Iris pigment epithelial cell (primary cell): Measurements from ENCODE around the gene TESPA1.
"Not testable (repeated sequence)": the region's sequence is repeated elsewhere in the genome, so short reads cannot be mapped to it uniquely, and the experiment has no call there.

ENCODE experiments used
- DNase-seq: peaks from one replicate; pipeline ENCODE4 v3.0.0-alpha.2; 2011; ENCODE audit warnings: low read depth

TESPA1 gene, protein sequence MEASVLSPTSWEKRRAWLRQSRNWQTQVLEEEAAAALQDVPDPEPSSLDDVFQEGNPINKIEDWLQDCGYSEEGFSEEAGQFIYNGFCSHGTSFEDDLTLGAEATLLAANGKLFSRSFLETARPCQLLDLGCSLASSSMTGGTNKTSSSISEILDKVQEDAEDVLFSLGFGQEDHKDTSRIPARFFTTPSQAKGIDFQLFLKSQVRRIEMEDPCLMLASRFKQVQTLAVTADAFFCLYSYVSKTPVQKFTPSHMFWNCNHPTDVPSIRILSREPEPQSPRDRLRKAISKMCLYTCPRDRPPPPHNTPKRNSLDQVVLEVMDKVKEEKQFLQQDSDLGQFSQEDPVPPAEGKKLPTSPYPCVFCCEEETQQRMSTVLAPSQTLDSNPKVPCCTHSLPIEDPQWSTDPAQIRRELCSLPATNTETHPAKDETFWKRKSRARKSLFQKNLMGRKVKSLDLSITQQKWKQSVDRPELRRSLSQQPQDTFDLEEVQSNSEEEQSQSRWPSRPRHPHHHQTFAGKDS

DNA sequence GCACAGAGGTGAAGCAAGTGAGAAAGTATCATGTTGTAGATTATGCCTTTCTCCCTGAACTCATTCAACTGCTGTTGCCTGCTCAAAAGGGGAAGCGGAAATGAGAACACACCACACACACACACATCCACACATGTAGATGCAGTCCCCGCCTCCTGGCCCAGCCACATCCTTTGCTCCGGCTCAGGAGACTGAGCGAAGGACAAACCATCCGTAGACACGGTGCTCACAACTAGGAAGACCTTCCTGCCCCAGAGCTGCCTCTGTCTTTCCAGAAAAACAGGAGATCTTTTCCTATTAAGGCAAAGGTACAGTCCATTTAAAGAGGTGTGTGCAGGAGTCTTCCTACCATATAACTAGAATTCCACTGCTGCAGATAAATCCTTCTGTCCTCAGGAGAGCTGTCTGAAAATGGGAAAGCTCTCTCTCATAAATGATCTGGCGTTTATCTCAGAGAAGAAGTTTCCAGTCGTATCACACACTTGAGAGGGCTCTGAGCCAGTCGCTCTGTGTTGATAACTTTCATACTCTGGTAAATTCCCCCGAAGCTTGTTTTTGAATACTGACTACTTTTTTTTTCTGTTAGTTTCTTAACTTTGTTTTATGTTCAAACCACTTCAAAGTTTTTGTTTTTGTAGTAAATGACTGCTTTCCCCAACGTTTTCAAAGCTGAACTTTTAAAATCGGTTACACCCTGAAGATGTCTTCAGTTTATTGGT is at the start of gene TESPA1:
TESPA1 (minus strand) TSS at position 105 of the 719 bp plus-strand sequence. CDS start 10,200 bp downstream, outside the sequence.
- no peak for DNase-seq

DNA sequence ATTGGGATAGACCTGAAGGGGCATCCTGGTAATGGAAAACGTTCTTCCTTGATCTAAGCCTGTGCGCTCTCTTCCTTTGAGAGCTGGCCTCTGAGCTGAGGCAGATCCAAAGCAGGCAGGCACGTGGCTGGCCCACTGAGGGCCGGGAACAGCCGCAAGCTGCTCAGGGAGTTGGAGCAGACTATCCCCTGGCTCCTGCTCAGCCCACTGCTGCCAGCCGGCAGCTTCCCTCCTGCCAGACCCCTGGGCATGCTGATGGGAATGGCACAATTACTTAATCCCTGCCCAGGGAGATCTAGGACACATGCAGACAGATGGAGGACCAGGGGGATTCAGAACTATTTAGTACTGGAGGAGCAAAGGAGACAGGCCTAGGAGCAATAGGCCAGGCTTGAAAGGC is 49.7 kb upstream of the TESPA1 start:
- DNase-seq: no peak

DNA sequence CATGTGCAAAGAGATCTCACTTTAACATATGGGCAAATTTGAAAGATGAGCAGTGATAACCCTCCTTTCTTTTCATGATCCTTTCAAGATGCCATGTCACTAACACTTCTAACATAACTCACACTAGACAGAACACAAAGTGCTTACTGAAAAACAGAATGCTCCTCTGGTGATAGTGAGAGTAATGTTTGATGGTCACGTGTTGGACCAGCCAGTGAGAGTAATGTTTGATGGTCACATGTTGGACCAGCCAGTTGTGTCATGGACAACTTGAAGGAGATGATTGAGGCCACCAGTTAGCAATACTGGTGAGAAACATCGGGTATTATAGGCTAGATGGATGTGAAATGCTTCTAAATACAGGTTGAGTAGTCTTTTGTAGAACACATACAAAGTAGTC is 40.9 kb upstream of the TESPA1 start:
- DNase-seq: no peak

DNA sequence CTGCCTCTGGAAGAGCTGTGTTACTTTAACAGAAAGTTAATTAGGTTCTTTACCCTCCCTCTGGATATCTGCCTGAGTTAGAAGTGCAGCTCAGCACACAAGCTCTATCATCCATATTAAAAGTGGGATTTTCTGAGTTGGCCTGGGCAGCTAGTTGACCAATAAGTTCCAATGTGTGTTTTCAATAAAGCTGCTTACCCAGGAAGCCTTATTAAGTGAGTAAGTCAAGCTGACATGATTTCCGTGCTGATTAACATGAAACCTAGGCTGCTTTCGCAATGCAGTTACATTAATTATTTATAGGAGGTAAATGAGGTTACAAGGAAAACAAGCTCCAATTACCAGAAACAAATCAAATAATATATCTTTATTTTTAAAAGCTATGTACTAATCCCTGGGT is 40.0 kb upstream of the TESPA1 start:
- DNase-seq: no peak

DNA sequence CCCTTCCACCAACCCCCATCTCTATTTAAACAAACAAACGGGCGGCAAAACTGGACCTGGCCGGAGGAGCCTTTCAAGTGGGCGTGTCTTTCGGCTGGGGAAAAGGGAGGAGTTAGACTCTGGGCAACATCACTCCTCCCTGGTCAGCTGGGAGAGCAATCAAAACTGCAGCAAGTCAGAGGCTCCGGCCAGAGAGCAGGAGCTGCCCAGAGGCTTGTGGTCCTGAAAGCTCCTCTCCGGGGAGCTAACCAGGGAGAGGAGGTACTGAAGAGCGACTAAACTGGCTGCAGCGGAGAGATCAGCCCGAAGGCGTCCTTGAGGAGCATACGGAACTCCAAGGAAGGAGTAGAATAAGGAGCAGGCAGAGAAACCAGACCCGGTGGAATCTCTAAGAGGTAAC is 35.2 kb upstream of the TESPA1 start, which contains the start of gene NEUROD4:
NEUROD4 (plus strand) TSS at position 191 of the 400 bp plus-strand sequence. CDS start 6,466 bp downstream, outside the sequence.
- DNase-seq: peak; percentile 84

DNA sequence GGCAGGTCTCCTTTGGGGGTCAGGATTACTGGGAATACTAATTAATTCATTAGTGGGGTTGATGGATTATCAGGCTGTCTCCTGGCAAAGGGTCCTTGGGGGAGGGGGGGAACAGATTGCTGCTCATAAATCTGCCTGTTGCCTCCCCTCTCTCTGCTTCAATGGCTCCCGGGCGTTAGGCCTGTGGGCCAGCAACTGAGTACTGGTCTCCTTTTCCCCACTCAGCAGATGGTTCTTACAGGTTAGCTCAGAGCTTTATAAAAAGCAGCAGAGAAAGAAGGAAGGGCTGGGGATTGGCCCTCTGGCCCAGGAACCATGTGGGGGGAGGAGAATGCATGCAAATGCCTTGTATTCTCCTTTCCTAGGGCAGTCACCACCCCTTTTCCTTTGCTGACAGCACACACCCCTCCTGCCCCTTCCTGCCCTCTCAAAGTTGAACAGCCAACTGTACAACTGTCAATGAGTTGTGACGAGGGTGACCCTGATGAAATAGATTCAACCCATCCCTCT is 32.9 kb upstream of the TESPA1 start:
- DNase-seq: no peak

DNA sequence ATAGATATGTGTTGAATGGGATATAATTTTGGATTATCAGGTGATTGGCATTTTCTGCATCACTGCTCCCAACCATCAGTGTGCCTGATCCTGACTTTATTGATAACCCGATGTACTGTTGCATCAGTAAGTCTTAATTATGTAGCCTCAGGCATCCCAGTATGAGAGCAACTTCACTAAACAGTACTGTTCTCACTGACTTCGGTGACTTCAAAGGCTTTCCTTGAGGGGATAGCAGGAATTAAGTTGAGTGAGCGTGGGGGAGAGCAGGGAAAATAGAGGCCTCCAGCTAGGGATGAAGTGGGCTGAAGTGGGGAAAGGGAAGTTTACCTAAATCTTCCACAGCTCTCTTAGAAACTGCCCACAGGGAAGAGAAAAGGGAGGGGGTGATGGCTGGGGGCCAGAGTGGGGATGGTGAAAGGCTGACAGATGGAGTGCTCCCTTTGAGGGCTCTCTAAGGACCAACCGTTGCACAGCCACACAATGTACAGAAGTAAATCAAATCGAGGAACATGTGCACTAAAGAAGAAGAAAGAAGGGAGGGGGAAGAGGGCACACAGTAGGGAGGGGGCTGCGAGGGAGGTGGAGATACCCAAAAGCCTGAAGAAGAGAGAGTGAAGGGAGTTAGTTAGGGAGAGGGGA is 24.5 kb upstream of the TESPA1 start:
- DNase-seq: no peak

DNA sequence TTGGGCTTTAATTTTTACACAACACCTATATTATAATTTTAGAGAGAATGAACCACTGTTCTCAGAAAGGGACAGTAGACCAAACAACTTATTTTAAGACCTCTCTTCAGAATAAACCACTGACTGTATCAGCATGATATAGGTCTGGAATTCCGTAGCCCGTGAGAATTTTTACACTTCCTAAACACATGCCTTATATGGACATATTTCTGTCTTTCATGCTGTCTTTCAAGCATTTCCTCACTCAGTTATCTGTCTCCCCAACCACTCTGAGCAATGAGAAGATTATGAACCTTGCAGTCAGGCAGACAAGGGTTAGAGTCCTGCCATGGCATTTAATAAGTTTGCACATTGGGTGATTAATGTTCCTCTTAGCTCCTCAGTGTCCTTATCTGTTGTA is 17.8 kb upstream of the TESPA1 start:
- DNase-seq: no peak

DNA sequence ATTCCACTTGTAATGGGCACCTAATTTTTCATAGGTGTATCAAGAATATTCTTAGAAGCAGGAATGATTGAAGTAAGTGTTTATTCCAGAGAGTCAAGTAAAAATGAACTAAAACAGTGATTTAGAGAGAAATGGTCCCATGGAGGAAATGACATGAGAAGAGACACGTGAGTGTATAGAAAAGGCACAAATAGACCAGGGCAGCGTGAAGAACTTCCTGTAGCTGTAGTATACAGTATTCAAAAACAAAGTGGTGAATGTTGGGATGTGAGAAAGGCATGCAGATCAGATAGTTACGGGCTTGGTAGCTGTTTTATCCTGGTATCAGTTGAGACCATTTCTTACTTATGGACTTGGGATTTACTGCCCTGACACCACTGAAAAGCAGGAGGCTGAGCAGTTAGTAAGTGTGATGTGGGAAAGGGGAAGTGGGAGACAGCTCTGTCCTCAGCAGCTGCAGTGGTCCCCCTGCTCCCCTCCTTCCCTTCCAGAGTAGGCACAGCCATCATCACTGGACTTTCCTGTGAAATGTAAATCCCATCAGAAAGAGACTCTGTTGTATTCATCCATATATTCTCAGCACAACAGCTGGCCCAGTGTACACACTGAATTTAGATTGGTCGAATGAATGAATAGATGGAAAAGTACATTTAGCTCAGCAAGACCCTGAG is 16.8 kb upstream of the TESPA1 start:
- no peak for DNase-seq

DNA sequence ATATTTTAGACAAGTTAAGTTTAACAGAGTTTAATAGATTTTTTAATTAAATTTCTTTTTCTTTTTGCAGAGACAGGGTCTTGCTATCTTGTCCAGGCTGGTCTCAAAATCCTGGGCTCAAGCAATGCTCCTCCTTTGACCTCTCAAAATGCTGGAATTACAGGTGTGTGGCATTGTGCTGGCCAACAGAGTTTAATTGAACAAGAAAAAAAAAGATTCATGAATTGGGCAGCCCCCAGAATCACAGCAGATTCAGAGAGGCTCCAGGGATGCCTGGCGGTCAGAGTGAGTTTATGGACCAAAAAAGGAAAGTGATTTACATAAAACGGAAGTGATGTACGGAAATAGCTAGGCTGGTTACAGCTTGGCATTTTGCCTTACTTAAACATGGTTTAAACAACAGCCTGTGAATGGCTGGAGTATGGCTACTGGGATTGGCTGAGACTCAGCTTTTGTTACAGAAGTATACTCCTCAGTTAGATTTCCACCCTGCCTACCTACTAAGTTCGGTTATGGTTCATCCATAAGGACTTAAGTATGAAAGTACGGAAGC is 14.5 kb upstream of the TESPA1 start:
- DNase-seq: no peak

DNA sequence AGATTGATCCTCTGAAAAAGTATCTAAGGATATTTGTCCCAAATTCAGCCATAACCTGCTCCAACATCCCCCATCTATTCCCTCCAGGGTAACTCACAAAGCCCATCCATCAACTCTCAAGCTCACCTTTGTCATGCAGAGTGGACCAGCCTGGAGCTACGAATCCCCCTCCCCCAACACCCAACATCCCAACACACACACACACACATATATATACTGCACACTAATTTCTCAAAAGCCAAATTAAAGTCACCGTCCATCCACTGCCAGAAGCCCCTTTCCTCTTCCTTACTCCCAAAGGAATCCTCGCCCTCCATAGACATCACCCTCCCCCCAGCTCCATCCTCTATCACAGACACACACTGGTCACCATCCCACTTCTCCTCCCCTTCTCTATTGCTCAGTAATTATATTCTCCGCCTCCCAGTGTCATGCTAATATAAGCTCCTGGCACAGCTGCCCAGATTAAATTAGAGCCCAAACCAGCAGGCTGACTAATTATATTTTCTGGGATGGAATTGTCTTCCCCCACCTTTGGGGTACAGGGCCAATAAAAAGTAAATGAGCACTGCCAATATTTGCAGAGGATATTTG is 13.5 kb upstream of the TESPA1 start:
- DNase-seq: no peak

DNA sequence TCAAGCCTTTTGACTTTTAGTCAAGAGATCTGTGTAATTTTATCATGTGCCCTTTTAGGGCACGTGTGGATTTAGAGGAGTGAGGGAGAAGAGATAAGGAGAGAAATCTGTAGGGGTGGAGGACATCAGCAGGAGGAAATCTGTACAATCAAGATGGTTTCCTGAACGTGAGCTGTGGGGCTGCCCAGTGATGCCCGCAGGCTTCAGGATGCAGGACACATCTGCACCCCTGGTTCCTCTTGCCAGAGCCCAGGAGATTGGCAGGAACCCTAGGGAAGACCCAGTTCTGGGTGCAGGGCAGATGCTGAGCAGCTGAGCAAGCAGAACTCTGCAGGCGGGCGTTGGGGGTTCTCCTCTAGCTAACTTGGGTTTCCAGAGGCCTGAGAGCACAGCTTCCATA is 11.6 kb upstream of the TESPA1 start:
- no peak for DNase-seq

DNA sequence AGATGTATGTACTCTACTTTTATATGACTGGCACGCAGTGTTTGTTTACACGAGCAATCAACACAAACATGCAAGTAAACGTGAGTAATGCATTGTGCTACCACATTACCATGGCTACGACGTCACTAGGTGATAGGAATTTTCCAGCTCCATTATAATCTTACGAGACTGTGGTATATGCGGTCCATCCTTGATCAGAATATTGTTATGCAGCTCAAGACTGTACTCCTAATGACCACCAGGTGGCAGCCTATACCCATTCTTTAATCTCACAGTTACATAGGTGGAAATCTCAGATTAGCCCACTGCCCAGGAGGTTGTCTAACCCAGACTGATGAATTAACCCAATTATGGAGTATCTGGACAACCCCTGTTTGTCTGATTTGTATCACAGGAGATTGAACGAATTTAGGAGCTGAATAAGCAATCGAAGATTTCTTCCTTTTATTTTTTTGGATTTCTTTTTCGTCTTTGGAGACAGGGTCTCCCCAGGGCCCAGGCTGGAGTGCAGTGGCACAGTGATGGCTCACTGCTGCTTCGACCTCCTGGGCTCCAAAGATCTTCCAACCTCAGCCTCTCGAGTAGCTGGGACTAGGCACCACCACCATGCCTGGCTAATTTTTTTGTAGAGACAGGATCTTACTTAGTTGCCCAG is 8.7 kb upstream of the TESPA1 start:
- peak; percentile 62 for DNase-seq

DNA sequence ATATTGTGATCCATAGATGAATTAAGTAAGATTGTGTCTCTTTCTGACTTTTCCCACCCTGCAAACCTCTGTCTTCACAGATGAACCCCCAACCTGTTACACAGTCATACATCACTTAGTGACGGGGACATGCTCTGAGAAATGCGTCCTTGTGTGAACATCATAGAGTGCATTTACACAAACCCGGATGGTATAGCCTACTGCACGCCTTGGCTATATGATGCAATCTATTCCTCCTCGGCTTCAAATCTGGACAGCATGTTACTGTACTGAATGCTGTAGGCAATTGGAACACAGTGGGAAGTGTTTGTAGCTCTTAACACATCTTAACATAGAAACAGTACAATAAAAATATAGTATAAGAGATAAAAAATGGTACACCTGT is 7.4 kb upstream of the TESPA1 start:
- DNase-seq: no peak

DNA sequence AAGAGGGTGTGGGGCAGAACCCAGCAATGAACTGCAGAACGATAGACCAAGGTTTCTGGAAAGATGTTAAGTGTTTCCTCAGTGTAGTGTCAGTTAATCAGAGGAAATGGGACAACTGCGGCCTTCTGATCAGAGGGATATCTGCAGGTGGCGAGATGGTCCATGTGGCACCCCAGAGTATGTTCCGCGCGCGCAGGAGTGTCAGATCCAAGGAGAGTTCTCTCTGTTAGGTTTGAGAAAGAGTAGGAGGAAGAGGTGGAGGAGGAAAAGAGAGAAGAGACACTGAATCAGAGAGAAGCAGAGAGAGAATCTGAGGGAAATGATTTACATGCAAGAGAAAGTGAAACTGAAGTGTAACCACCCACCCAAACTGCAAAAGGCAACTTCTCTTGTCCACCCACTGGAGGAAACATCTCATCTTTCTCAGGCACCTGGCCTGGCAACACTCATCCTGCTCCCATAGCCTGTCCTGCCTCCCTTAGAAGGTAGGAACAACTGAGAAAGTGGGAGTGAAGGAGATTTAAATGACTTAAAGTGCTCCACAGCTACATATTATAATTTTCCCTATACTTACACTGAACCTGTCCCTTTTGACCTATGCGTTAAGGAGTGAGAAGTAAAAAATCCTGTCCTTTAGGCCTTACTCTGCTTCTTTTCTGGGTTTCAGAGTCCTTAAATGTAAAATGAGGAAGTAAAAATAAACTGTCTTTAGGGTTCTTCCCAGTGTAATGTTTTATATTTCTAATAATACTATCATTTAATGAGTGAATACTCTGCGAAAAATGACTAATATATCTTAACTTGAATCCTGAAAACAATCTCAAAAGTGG is 6.8 kb upstream of the TESPA1 start:
- DNase-seq: peak; percentile 3

DNA sequence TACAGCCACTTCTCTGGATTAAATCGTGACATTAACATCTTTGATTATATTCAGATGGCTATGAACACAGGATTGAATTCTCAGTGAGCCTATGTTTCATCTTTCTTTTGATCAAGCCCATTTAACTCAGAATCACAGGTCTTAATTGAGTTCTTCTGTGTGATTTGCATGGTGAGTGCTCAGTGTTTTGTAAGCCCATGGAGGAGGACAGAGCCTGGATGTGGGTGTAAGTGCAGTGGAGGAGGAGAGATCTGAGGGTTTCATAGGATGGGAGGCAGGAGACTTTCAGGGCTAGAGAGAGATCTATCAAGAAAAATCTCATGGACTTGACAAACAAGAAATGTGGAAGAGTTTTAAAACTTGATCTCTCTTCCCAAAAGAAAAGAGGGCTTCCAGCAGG is 5.3 kb upstream of the TESPA1 start:
- DNase-seq: no peak

DNA sequence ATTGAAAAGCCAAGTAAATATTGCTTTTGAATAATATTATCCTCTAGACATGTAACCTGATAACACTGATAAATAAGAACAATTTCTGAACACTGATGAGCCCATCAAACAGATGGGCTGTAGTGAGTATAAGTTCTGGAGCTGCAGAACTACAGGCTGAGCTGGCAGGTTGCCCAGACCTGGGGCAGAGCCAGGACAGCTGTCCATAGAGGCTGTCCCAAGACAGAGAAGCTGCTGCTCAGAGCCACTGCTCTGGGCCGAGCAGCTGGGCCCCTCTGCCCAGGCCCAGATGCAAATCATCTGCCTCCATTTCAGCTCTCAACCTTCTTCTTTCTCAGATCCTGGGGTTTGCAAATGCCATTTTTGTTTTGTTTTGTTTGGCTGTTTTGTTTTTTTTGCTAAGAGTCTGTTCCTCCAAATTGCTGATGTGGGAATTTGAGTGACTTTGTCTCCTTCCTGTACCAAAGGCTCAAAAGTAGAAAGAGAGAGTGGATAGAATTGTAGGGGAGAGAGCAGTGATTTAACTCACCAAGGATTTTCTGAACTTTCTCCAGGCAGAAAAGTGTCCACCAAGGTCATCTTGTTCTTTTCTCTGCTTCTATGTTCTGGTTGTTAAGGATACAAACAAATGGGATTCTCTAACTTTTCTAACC is 4.0 kb upstream of the TESPA1 start:
- DNase-seq: peak; percentile 28

DNA sequence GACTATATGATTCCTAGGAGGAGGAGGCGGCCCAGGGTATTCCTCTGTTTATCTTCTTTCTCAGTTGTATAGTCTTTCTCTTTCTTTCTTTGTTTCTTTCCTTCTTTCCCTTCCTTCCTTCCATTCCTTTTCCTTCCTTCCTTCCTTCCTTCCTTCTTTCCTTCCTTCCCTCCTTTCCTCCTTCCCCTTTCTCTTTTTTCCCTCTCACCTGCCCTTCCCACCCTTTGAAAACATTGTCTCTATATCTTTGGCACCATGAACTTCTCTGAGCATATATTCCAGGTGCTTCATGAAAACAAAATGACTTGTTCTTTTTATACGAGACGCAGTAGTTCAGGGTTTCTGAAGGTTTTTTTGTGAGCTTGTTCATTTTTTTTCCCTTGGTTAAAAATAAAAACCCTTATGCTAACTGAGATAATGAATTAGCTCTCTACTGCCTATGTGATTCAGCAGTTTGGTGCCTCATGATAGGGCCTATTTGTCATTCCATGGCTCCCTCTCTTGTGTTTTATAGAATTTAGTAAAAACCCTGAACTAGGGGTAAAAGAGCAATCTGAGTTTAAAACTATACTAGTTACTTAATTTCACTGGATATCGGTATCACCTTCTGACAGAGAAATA is 3.2 kb upstream of the TESPA1 start:
- no peak for DNase-seq

DNA sequence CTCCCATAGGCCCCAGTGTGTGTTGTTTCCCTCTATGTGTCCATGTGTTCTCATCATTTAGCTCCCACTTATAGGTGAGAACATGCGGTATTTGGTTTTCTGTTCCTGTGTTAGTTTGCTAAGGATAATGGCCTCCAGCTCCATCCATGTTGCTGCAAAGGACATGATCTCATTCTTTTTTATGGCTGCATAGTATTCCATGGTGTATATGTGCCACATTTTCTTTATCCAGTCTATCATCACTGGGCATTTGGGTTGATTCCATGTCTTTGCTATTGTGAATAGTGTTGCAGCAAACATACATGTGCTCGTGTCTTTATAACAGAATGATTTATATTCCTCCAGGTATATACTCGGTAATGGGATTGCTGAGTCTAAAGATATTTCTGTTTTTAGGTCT is 2.2 kb upstream of the TESPA1 start:
- not testable (repeated sequence) for DNase-seq
